RWPE1 (cell line): ENCODE measurements around the gene ZNF778.
A peak's percentile ranks its signal among the peaks of the same experiment; 100 is the strongest.

Experiments
- CTCF ChIA-PET: fragments of 350-600 bp; sonication (Branson Sonifier 250); formaldehyde crosslinking; extraction: SDS; loops from one replicate; lab custom pipeline; 2021; lab: Yijun Ruan, JAX
- POLR2A ChIA-PET: fragments of 400-600 bp; formaldehyde crosslinking; extraction: SDS; loops from one replicate; lab custom pipeline; 2020; ENCODE audit warnings: antibody characterized with exemption; ENCODE audit not compliant: low non-redundant PET; lab: Yijun Ruan, JAX
- DNase-seq: peaks from one replicate; pipeline ENCODE4 v3.0.0; 2012; ENCODE audit warnings: low spot score
- H3K27ac ChIP-seq: fragments of 450-650 bp; 2 replicates; pipeline ENCODE4 v1.5.1; 2017
- CTCF ChIP-seq: fragments of 450-650 bp; conservative IDR thresholded peaks from 2 replicates; pipeline ENCODE4 v1.5.1; 2017; ENCODE audit warnings: low read depth, mild to moderate bottlenecking

Gene ZNF778

GRCh38 chr16:89172171-89172527 lies 45.4 kb upstream of the ZNF778 start:
- POLR2A ChIA-PET: no interaction called here
- CTCF ChIA-PET: no interaction called here
- TF ChIP-seq CTCF: no peak
- no peak for DNase-seq
- H3K27ac ChIP-seq: no peak overlapping the region

DNA sequence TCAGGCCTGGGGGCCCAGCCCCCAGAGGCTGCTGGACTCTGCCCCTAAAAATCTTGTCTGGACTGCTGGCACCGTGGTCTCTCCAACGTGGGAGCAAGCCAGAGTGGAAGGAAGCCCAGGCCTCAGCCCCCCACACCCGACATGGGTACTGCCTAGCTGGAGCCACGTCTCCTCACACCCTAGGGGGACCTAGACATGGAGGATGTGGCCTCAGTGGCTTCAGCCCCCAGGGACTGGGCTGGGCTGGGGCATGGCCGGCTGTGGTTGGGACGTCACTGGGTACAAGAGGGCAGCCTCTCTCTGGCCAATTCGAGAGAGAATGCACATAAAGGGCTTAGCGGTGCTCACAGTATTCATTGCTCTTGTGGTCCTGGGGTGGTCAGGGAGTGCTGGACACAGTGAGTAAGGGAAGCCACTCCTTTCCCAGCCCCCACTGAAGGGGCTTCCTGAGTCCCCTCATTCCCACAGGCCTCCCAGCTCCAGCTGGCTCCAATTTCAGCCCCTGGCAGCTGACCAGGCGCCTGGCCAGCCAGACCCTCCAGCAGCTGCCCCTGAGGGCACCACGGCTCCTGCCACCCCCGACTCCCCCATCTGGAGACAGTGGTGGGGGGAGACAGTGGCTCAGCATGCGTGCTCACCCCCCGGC lies 44.9 kb upstream of the ZNF778 start:
- no peak for DNase-seq
- POLR2A ChIA-PET: no interaction called here
- H3K27ac ChIP-seq: no peak overlapping the region
- no peak for TF ChIP-seq CTCF
- CTCF ChIA-PET: interaction anchor here (0.9 kb wide), 1 partner anchor 31 kb away, joined by 3 read pairs; no protein-coding TSS in a partner anchor

- ChIA-PET CTCF (interaction anchor here (0.9 kb wide), 1 partner anchor 30 kb away, joined by 3 read pairs; no protein-coding TSS in a partner anchor), POLR2A (no interaction called here)
- no peak for DNase-seq
- TF ChIP-seq CTCF: no peak
- no peak overlapping the region for H3K27ac ChIP-seq
Measured at GRCh38 chr16:89173174-89173921, 44.2 kb upstream of the ZNF778 start.

GRCh38 chr16:89174055-89174827 lies 43.3 kb upstream of the ZNF778 start:
- CTCF ChIA-PET: no interaction called here
- TF ChIP-seq CTCF: no peak

GRCh38 chr16:89174877-89175276 lies 42.6 kb upstream of the ZNF778 start:
- CTCF ChIA-PET: no interaction called here
- POLR2A ChIA-PET: no interaction called here
- H3K27ac ChIP-seq: peak overlapping the region; percentile 13; the same call in 1 of the 2 replicates
- TF ChIP-seq CTCF: no peak
- DNase-seq: no peak

More at GRCh38 chr16:89174055-89174827, 43.3 kb upstream of the ZNF778 start:
- no peak overlapping the region for H3K27ac ChIP-seq
- no peak for DNase-seq
- POLR2A ChIA-PET: no interaction called here
